Neural progenitor cell (in vitro differentiated cells): ENCODE results near the gene CDH3. TPM values are rescaled to one million over a fixed set of nuclear protein-coding genes. Genes with fewer than 3 reads are reported as not detected.

ENCODE experiments used
- DNase-seq: peaks from one replicate; pipeline ENCODE4 v3.0.0-alpha.2; 2016; ENCODE audit warnings: low spot score
- H2AFZ ChIP-seq: fragments of 200-600 bp; sonication (generic); replicated peaks from 2 replicates; pipeline ENCODE4 v1.6.1; 2016; ENCODE audit warnings: antibody characterized with exemption
- H3F3A ChIP-seq: fragments of 200-600 bp; sonication (generic); 2 replicates; pipeline ENCODE4 v1.6.1; 2016; ENCODE audit warnings: antibody characterized with exemption, low read depth
- H3K27ac ChIP-seq: fragments of 200-600 bp; sonication (generic); 2 replicates; pipeline ENCODE4 v1.5.1; 2016; ENCODE audit warnings: mild to moderate bottlenecking
- H3K27me3 ChIP-seq: fragments of 200-600 bp; sonication (generic); 2 replicates; pipeline ENCODE4 v1.6.1; 2016; ENCODE audit warnings: mild to moderate bottlenecking, moderate library complexity
- H3K36me3 ChIP-seq: fragments of 200-600 bp; sonication (generic); 2 replicates; pipeline ENCODE4 v1.5.1; 2016
- H3K4me1 ChIP-seq: fragments of 200-600 bp; sonication (generic); 2 replicates; pipeline ENCODE4 v1.6.1; 2016; ENCODE audit warnings: mixed run types
- H3K4me2 ChIP-seq: fragments of 200-600 bp; sonication (generic); 2 replicates; pipeline ENCODE4 v1.6.1; 2016
- H3K4me3 ChIP-seq: fragments of 200-600 bp; sonication (generic); 2 replicates; pipeline ENCODE4 v1.5.1; 2016
- H3K79me2 ChIP-seq: fragments of 200-600 bp; sonication (generic); 2 replicates; pipeline ENCODE4 v1.6.1; 2016; ENCODE audit warnings: low read depth
- H3K9ac ChIP-seq: fragments of 200-600 bp; sonication (generic); 2 replicates; pipeline ENCODE4 v1.6.1; 2016
- H3K9me3 ChIP-seq: fragments of 200-600 bp; sonication (generic); 2 replicates; pipeline ENCODE4 v1.5.1; 2016; ENCODE audit warnings: low read depth
- H4K20me1 ChIP-seq: fragments of 200-600 bp; sonication (generic); 2 replicates; pipeline ENCODE4 v1.6.1; 2016; ENCODE audit warnings: low read depth
- H3K27ac Mint-ChIP-seq: 3 replicates; pipeline ENCODE4 v1.8.0; 2021; ENCODE audit warnings: mixed read lengths
- H3K27me3 Mint-ChIP-seq: 2 replicates; pipeline ENCODE4 v1.8.0; 2022; ENCODE audit warnings: low read depth, mild to moderate bottlenecking, inconsistent platforms, moderate library complexity, mixed read lengths; ENCODE audit not compliant: insufficient read depth
- H3K36me3 Mint-ChIP-seq: 3 replicates; pipeline ENCODE4 v1.8.0; 2021; ENCODE audit warnings: mixed read lengths
- H3K4me1 Mint-ChIP-seq: 3 replicates; pipeline ENCODE4 v1.8.0; 2021; ENCODE audit warnings: mixed read lengths
- H3K4me3 Mint-ChIP-seq: 3 replicates; pipeline ENCODE4 v1.8.0; 2021; ENCODE audit warnings: mild to moderate bottlenecking, moderate library complexity, mixed read lengths
- H3K9me3 Mint-ChIP-seq: 3 replicates; pipeline ENCODE4 v1.8.0; 2020; ENCODE audit warnings: mixed read lengths
- EZH2 ChIP-seq: fragments of 200-600 bp; sonication (generic); IDR thresholded peaks from 2 replicates; pipeline ENCODE4 v1.6.1; 2017; ENCODE audit warnings: antibody characterized with exemption, mild to moderate bottlenecking, moderate library complexity
- EZH2phosphoT487 ChIP-seq: fragments of 200-600 bp; sonication (generic); IDR thresholded peaks from 2 replicates; pipeline ENCODE4 v1.6.1; 2017; ENCODE audit warnings: antibody characterized with exemption
- total RNA-seq: library from RNA; depleted of rRNA; stranded (reverse); fragments of >200 nt; gene quantifications from 2 replicates; pipeline ENCODE4 v1.2.3, GENCODE V29; 2015; ENCODE audit warnings: low replicate concordance
- TF ChIP-seq, protein P1 (sequence below): fragments of 200-600 bp; sonication (generic); IDR thresholded peaks from 2 replicates; pipeline ENCODE4 v1.5.1; 2017; ENCODE audit warnings: antibody characterized with exemption, mild to moderate bottlenecking

CDH3 gene
- total RNA-seq, 1 donor from 2014 or later: 3.9 TPM

DNA sequence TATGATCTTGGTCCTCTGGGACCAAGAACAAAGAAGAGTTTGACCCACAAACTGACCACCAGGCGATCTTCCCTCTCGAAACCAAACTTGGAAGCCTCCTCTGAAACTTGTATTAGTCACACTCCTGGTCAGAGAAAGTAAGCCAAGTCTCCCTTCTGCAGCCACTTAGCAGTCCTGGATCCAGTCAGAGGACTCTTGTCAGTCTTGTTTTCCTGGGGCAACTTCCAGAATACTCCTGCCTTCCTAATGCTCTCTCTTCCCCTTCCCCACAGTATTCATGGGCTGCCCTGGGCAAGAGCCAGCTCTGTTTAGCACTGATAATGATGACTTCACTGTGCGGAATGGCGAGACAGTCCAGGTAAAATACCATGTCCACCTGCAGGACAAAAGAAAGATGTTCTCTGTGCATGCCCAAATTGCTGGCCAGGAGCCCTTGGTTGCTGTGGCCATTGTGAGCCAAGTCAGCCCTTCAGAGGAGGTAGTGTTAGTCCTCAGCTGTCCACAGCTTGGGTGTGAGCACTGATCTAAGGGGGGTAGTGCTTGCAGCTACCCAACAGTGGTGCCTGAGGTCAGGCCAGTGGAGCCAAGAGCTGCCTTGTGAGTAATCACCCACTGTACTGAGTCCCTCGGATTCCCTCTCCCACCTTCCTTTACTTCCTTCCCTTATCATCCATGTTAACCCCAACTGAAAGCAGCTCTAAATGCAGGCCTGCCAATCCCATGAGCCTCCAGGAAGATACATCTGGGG, 31.2 kb downstream of the CDH3 start:
- Histone ChIP-seq H3K4me1 (peaks cover 8% of the 10 kb centered on the region), H3K4me2 (no peak overlapping the region), H3K4me3 (no peak overlapping the region), H3K27ac (no peak overlapping the region), H3K9me3 (no peaks in the 10 kb centered on the region), H2AFZ (no peak overlapping the region), H3F3A (peaks cover 5% of the 10 kb centered on the region), H3K79me2 (no peaks in the 10 kb centered on the region), H3K36me3 (no peaks in the 10 kb centered on the region), H3K27me3 (no peaks in the 10 kb centered on the region), H4K20me1 (no peaks in the 10 kb centered on the region), H3K9ac (no peak overlapping the region)
- Mint-ChIP-seq H3K4me3 (no peak overlapping the region), H3K9me3 (peaks cover 3% of the 10 kb centered on the region), H3K27ac (no peak overlapping the region), H3K4me1 (peaks cover 7% of the 10 kb centered on the region), H3K36me3 (no peaks in the 10 kb centered on the region), H3K27me3 (peaks cover 4% of the 10 kb centered on the region)
- no peak for DNase-seq
- TF ChIP-seq EZH2 (no peak), EZH2phosphoT487 (no peak)
- TF ChIP-seq, protein P1, sequence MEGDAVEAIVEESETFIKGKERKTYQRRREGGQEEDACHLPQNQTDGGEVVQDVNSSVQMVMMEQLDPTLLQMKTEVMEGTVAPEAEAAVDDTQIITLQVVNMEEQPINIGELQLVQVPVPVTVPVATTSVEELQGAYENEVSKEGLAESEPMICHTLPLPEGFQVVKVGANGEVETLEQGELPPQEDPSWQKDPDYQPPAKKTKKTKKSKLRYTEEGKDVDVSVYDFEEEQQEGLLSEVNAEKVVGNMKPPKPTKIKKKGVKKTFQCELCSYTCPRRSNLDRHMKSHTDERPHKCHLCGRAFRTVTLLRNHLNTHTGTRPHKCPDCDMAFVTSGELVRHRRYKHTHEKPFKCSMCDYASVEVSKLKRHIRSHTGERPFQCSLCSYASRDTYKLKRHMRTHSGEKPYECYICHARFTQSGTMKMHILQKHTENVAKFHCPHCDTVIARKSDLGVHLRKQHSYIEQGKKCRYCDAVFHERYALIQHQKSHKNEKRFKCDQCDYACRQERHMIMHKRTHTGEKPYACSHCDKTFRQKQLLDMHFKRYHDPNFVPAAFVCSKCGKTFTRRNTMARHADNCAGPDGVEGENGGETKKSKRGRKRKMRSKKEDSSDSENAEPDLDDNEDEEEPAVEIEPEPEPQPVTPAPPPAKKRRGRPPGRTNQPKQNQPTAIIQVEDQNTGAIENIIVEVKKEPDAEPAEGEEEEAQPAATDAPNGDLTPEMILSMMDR: no peak

DNA sequence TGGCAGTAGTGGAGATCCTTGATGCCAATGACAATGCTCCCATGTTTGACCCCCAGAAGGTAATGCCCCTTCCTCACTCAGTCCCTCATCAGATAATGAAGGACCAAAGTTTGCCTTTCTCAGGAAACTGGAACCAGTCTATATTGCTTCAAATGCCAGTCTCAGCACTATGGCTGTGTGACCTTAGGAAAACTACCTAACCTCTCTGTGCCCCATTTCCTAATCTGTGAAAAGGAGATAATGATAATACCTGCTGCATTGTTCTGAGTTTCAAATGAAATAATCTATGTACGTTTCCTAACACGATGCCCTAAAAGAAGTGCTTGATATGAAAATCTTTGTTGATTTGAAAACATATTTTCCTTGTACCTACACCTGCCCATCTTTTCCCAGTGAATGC, 35.9 kb downstream of the CDH3 start:
- Mint-ChIP-seq H3K9me3 (no peaks in the 10 kb centered on the region), H3K36me3 (no peaks in the 10 kb centered on the region), H3K4me1 (no peaks in the 10 kb centered on the region), H3K27ac (no peak overlapping the region), H3K4me3 (no peak overlapping the region), H3K27me3 (peaks cover 2% of the 10 kb centered on the region)
- Histone ChIP-seq H3K27ac (no peak overlapping the region), H3K9me3 (no peaks in the 10 kb centered on the region), H3F3A (no peaks in the 10 kb centered on the region), H2AFZ (no peak overlapping the region), H3K4me3 (no peak overlapping the region), H3K27me3 (no peaks in the 10 kb centered on the region), H4K20me1 (no peaks in the 10 kb centered on the region), H3K4me2 (no peak overlapping the region), H3K36me3 (no peaks in the 10 kb centered on the region), H3K79me2 (no peaks in the 10 kb centered on the region), H3K4me1 (no peaks in the 10 kb centered on the region), H3K9ac (no peak overlapping the region)
- TF ChIP-seq, protein P1: no peak
- TF ChIP-seq EZH2 (no peak), EZH2phosphoT487 (no peak)
- no peak for DNase-seq

DNA sequence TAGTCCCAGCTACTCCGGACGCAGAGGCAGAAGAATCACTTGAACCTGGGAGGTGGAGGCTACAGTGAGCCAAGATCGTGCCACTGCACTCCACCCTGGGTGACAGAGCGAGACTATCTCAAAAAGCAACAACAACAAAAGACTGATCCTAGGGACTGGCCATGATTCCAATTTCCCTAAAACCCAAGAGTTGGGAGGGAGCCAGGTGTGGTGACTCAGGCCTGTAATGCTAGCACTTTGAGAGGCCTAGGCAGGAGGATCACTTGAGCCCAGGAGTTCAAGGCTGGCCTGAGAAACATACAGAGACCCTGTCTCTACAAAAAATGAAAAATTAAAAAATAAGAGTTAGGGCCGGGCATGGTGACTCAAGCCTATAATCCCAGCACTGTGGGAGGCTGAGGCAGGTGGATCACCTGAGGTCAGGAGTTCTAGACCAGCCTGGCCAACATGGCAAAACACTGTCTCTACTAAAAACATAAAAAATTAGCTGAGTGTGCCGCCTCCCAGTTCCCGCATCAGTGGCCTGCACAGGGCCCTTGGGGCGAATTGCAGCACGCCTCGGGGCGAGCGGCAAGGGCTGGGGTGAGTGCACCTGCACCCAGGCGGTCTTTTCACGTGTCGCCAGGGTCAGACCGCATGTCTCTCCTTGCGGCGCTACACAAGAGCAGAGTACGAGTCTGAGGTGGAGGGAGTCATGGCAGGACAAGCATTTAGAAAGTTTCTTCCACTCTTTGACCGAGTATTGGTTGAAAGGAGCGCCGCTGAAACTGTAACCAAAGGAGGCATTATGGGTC, 40.8 kb downstream of the CDH3 start:
- Histone ChIP-seq H3K4me1 (no peaks in the 10 kb centered on the region), H2AFZ (no peak overlapping the region), H3K4me3 (no peak overlapping the region), H3K9ac (no peak overlapping the region), H3K4me2 (no peak overlapping the region), H4K20me1 (no peaks in the 10 kb centered on the region), H3K36me3 (no peaks in the 10 kb centered on the region), H3K27ac (no peak overlapping the region), H3K9me3 (no peaks in the 10 kb centered on the region), H3F3A (no peaks in the 10 kb centered on the region), H3K27me3 (no peaks in the 10 kb centered on the region), H3K79me2 (no peaks in the 10 kb centered on the region)
- DNase-seq: no peak
- peaks cover 2% of the 10 kb centered on the region for H3K27me3 Mint-ChIP-seq
- H3K9me3 Mint-ChIP-seq: no peaks in the 10 kb centered on the region
- no peaks in the 10 kb centered on the region for H3K36me3 Mint-ChIP-seq
- TF ChIP-seq, protein P1: no peak
- TF ChIP-seq EZH2 (no peak), EZH2phosphoT487 (no peak)
- no peak overlapping the region for H3K27ac Mint-ChIP-seq
- H3K4me1 Mint-ChIP-seq: no peaks in the 10 kb centered on the region
- H3K4me3 Mint-ChIP-seq: no peak overlapping the region
